Measurements from ENCODE around the gene EMILIN3.

The EMILIN3 gene

DNA sequence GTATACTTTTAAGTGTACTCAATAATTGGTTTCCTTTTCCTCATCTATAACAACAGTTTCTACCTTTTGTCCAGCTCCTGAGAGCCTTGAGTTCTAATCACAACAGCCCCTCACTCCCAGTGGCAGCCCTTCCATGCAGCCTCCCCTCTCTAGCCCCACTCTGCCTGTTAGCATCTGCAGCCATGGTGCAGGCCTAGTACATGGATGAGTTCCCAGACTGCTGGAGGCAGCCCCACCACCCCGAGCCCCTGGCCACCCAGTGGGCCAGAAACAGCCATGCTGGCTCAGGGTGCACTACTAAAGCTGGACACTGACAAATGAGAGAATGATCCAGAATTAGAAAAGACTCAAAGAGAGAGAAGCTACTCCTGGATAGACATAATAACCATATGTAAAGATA, 35.7 kb downstream of the EMILIN3 start:
- ChIA-PET CTCF (interaction anchor here (2.6 to 2.8 kb wide), 2 partner anchors 9 to 158 kb away, joined by 7 to 25 read pairs; partner anchors contain the start of gene LPIN3), POLR2A (no interaction called here)
- Histone ChIP-seq H3K4me3 (ENCODE audit: low read depth, low read length) (no peak overlapping the region), H3K9me3 (ENCODE audit: control insufficient read depth, insufficient read depth, low read depth, low read length) (no peaks in the 10 kb centered on the region), H3K4me1 (ENCODE audit: control insufficient read depth, insufficient read depth, low read length) (no peaks in the 10 kb centered on the region), H3K36me3 (ENCODE audit: control insufficient read depth in 2 of 2, insufficient read depth in 1 of 2, low read length in 2 of 2) (no peaks in the 10 kb centered on the region), H3K27ac (ENCODE audit: extremely low read depth, low read depth, low read length) (no peak overlapping the region)
- TF ChIP-seq GLIS2 (tag by site-specific recombination; IDR thresholded peaks at IDR 0.05) (no peak), ZNF610 (tag by site-specific recombination; IDR thresholded peaks at IDR 0.05; ENCODE audit: borderline replicate concordance) (no peak)

DNA sequence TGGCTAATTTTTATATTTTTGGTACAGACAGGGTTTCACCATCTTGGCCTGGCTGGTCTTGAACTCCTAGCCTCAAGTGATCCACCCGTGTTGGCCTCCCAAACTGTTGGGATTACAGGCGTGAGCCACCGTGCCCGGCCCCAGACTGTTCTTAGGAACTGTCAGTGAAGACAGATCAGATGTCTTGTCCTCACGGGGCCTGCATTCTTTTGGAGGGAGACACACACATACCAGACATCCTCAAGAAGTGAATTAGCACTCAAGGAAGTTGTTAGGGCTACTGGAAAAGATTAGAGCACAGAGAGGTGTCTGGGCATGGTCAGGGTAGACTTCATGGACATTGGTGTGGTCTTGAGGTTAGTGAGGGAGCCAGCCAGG, 36.3 kb downstream of the EMILIN3 start:
- Histone ChIP-seq H3K27ac (ENCODE audit: extremely low read depth, low read depth, low read length) (no peak overlapping the region), H3K4me1 (ENCODE audit: control insufficient read depth, insufficient read depth, low read length) (no peaks in the 10 kb centered on the region), H3K36me3 (ENCODE audit: control insufficient read depth in 2 of 2, insufficient read depth in 1 of 2, low read length in 2 of 2) (no peaks in the 10 kb centered on the region), H3K4me3 (ENCODE audit: low read depth, low read length) (no peak overlapping the region), H3K9me3 (ENCODE audit: control insufficient read depth, insufficient read depth, low read depth, low read length) (no peaks in the 10 kb centered on the region)
- ChIA-PET CTCF (interaction anchor here (0.6 to 2.8 kb wide), 3 partner anchors 10 to 194 kb away, joined by 4 to 25 read pairs (median 7); partner anchors contain the start of gene LPIN3), POLR2A (no interaction called here)
- TF ChIP-seq GLI2 (tag by site-specific recombination; IDR thresholded peaks at IDR 0.05; ENCODE audit: borderline replicate concordance, low read depth) = no peak
- TF ChIP-seq YY1 (tag by site-specific recombination; IDR thresholded peaks at IDR 0.05) = no peak
- TF ChIP-seq PRDM1 (tag by site-specific recombination; IDR thresholded peaks at IDR 0.05) = no peak
- no peak for TF ChIP-seq ZNF184 (tag by site-specific recombination; IDR thresholded peaks at IDR 0.05)
- TF ChIP-seq ZNF776 (tag by site-specific recombination; IDR thresholded peaks at IDR 0.05; ENCODE audit: borderline replicate concordance) = no peak
- TF ChIP-seq ZNF677 (tag by site-specific recombination; IDR thresholded peaks at IDR 0.05) = no peak
- no peak for TF ChIP-seq SP7 (tag by site-specific recombination; IDR thresholded peaks at IDR 0.05)
- no peak for TF ChIP-seq HOXD13 (CRISPR knock-in tag; IDR thresholded peaks at IDR 0.05; ENCODE audit: borderline replicate concordance)
- no peak for TF ChIP-seq ZFP3 (tag by site-specific recombination; IDR thresholded peaks at IDR 0.05; ENCODE audit: low read depth)
- TF ChIP-seq, protein P1, sequence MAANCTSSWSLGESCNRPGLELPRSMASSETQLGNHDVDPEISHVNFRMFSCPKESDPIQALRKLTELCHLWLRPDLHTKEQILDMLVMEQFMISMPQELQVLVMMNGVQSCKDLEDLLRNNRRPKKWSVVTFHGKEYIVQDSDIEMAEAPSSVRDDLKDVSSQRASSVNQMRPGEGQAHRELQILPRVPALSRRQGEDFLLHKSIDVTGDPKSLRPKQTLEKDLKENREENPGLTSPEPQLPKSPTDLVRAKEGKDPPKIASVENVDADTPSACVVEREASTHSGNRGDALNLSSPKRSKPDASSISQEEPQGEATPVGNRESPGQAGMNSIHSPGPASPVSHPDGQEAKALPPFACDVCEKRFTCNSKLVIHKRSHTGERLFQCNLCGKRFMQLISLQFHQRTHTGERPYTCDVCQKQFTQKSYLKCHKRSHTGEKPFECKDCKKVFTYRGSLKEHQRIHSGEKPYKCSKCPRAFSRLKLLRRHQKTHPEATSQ (tag by site-specific recombination; IDR thresholded peaks at IDR 0.05) = no peak
- TF ChIP-seq ZNF629 (tag by site-specific recombination; IDR thresholded peaks at IDR 0.05) = no peak
- no peak for TF ChIP-seq ZNF391 (tag by site-specific recombination; IDR thresholded peaks at IDR 0.05; ENCODE audit: borderline replicate concordance, low read depth)
- no peak for TF ChIP-seq YY2 (tag by site-specific recombination; IDR thresholded peaks at IDR 0.05)
- TF ChIP-seq, protein P2, sequence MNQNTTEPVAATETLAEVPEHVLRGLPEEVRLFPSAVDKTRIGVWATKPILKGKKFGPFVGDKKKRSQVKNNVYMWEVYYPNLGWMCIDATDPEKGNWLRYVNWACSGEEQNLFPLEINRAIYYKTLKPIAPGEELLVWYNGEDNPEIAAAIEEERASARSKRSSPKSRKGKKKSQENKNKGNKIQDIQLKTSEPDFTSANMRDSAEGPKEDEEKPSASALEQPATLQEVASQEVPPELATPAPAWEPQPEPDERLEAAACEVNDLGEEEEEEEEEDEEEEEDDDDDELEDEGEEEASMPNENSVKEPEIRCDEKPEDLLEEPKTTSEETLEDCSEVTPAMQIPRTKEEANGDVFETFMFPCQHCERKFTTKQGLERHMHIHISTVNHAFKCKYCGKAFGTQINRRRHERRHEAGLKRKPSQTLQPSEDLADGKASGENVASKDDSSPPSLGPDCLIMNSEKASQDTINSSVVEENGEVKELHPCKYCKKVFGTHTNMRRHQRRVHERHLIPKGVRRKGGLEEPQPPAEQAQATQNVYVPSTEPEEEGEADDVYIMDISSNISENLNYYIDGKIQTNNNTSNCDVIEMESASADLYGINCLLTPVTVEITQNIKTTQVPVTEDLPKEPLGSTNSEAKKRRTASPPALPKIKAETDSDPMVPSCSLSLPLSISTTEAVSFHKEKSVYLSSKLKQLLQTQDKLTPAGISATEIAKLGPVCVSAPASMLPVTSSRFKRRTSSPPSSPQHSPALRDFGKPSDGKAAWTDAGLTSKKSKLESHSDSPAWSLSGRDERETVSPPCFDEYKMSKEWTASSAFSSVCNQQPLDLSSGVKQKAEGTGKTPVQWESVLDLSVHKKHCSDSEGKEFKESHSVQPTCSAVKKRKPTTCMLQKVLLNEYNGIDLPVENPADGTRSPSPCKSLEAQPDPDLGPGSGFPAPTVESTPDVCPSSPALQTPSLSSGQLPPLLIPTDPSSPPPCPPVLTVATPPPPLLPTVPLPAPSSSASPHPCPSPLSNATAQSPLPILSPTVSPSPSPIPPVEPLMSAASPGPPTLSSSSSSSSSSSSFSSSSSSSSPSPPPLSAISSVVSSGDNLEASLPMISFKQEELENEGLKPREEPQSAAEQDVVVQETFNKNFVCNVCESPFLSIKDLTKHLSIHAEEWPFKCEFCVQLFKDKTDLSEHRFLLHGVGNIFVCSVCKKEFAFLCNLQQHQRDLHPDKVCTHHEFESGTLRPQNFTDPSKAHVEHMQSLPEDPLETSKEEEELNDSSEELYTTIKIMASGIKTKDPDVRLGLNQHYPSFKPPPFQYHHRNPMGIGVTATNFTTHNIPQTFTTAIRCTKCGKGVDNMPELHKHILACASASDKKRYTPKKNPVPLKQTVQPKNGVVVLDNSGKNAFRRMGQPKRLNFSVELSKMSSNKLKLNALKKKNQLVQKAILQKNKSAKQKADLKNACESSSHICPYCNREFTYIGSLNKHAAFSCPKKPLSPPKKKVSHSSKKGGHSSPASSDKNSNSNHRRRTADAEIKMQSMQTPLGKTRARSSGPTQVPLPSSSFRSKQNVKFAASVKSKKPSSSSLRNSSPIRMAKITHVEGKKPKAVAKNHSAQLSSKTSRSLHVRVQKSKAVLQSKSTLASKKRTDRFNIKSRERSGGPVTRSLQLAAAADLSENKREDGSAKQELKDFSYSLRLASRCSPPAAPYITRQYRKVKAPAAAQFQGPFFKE (tag by site-specific recombination; IDR thresholded peaks at IDR 0.05; ENCODE audit: borderline replicate concordance) = no peak
- TF ChIP-seq SCRT2 (tag by site-specific recombination; IDR thresholded peaks at IDR 0.05) = no peak
- TF ChIP-seq, protein P3, sequence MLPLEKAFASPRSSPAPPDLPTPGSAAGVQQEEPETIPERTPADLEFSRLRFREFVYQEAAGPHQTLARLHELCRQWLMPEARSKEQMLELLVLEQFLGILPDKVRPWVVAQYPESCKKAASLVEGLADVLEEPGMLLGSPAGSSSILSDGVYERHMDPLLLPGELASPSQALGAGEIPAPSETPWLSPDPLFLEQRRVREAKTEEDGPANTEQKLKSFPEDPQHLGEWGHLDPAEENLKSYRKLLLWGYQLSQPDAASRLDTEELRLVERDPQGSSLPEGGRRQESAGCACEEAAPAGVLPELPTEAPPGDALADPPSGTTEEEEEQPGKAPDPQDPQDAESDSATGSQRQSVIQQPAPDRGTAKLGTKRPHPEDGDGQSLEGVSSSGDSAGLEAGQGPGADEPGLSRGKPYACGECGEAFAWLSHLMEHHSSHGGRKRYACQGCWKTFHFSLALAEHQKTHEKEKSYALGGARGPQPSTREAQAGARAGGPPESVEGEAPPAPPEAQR (tag by site-specific recombination; IDR thresholded peaks at IDR 0.05) = no peak
- TF ChIP-seq ZNF169 (tag by site-specific recombination; IDR thresholded peaks at IDR 0.05) = no peak
- TF ChIP-seq MZF1 (tag by site-specific recombination; IDR thresholded peaks at IDR 0.05; ENCODE audit: borderline replicate concordance) = no peak
- TF ChIP-seq TRIM28 (IDR thresholded peaks at IDR 0.05; ENCODE audit: borderline replicate concordance, low read length) = no peak
